T1000 (cell line): ENCODE results near the gene NUP188.

Experiments used
- DNase-seq: peaks from one replicate; lab custom pipeline; 2025; ENCODE audit warnings: mixed read lengths; lab: John Stamatoyannopoulos, UW

The NUP188 gene

DNA sequence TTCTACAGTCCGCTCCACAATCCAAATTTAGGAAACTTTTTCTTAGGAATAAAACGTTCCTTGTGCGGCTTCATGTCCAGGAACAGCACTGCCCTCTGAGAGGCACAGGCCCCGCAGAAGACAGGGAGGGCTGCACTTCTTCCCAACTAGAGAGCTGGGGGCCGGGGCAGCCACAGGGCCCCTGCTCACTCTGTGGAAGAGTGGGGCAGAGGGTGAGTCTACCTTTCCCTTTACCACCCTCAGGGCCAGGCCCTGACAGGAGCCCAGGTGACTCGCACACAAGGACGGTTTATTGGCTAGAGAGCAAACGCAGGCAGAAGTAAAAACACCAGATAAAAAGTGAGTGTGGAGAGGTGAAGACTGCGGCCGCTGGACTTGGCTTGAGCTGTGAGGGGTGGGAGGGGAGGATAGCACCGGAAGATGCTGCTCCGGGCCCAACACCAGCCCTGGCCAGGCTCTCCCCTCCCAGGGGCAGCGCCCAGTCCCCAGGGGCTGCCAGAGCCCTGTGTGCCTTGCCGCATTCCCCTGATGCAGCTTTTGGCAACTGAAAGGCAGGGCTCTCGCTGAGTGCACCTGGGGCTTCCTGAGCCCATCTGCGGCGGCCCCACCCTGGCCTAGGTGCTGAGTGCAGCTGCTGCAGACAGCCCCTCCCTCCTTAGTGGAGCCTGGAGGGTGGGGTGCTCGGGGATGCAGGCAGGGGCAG lies 60.4 kb downstream of the NUP188 start:
- no peak for DNase-seq

DNA sequence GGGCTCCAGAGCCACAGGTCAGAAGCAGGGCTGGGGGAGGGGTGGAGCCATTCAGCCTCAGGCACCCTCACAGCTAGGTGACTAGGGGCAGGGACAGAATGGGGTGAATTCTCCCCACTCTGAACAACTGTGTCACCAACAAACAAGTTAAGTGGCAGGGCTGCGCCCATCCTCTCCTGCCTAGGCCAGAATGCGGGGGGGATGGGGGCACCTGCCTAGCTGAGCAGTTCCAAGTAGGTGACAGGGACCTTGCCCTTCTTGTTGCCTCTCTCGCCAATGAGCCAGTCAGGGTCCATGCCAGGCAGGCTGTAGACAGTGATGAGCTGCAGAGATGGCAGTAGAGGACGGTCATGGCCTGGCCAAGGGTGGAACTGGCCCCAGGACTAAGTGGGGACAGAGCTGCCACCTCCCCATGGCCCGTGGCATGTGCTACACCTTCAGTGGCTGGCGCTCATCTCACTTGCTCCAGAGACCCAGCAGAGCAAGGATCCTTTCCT lies 61.0 kb downstream of the NUP188 start:
- DNase-seq: no peak

DNA sequence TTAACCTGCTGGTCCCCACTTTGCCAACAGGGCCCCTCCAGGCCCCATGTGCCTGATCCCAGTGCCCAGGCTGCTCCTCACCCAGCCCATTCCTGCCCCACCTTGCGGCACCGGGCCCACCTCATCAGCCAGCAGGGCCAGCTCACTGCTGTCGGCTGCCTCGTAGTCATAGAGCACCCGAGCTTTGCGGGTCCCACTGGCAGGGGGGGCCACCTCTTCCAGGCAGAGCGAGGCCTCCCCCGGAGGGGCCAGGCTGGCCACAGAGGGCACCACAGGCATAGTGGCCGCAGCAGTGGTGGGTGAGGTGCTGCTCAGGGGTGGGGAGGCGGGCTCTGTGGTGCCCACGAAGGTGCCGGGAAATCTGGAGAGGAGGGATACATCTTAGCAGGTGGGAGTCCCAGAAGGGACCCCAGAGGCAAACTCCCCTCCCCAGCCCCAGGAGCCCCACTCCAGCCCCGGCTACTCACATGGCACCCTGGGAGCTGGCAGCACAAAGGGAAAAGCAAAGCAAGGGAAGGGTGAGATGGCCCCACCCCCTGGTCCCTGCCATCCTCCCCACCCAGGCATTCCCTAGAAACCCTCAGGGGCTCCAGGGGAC lies 61.6 kb downstream of the NUP188 start:
- no peak for DNase-seq

DNA sequence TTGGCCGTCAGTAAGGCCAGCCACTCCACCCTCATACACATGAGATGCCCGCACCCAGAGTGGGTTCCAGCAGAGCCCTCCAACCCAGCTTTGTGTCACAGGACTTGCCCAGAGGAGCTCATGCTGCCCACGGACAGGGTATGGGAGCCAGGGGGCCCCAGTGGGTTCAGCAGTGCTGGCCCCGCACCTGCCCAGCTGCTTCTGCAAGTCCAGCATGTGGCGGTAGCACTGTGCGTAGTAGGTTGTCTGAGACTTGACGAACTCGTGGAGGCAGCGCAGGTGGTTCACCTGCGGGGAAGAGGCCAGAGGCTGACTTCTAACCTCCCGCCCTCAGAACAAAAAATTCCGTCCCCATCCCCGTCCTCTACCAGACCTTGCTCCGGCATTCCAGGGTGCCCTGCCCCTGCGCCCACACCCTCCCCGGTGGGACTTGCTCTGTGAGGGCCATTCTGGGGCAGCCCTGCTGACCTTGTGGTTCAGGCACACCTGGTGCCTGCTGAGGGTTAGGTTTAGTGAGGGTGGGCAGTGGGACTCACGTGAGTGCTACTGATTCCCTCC lies 62.2 kb downstream of the NUP188 start:
- no peak for DNase-seq

DNA sequence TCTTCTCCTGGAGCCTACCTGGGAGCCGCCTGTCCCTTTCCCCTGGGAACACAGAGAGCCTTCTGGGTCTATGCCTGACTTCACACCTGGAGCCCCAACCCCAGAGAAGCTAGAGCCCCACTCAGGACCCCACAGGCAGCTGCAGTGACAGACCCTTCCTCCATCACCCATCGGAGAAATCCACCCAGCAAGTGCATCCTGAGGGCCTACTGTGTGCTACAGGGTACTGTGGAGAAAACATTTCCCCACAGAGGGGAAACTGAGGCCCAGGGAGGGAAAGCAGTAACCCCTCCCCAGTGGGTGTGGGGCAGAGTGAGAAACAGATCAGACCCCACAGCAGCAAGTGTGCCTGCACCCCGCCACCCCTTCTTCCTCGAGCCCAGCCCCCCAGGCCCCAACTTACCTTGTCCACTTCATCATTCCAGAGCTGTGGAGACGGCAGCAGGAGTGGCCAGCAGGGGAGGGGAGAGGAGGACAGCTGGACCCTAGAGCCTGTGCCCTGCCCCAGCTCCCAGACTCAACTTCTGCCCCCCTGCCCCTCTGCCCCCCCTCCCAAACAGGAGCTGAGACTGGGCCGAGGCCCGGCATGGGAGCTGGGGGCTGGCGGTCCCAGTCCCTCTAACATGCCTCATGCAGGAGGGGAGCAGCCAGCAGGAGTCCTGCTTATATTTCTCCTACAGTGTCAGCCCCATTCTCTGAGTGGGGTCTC lies 62.9 kb downstream of the NUP188 start:
- no peak for DNase-seq

DNA sequence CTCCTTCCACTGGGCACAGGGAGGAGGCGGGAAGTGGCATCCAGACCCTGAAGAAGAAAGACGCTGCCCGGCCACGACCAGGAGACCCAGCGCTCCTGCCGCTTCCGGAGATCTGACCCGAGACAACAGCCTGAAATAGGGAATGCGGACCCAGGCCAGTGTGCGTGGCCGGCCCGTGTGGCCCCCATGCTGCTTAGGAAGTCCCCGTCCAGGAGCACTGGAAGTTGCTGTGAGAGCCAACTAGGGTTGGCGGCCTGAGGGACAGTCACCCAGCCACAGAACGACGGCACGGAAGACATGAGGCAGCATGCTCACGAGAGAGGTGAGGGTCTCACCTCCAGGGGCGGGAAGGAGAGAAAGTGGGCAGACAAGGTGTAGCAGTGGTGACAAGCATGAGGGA lies 63.7 kb downstream of the NUP188 start:
- no peak for DNase-seq

DNA sequence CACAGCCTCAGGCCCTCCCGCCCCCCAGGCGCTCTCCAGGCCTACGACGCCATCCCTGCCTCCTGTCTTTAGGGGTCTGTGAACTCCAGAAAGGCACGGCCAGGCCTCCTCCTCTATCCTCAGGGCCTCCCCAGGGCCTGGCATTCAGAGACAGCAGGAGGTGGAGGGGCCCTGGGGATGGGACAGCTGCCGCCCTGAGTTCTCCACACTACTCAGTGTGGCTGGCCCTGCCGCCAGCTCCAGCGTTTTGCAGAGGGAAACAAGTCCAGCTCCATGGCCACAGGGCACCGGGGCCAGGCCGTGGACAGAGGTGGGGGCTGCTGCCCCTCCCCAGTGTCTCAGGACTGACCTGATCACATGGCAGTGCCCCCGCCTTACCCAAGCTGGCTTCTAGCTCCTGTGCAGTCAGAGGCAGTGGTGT lies 64.3 kb downstream of the NUP188 start:
- DNase-seq: no peak

DNA sequence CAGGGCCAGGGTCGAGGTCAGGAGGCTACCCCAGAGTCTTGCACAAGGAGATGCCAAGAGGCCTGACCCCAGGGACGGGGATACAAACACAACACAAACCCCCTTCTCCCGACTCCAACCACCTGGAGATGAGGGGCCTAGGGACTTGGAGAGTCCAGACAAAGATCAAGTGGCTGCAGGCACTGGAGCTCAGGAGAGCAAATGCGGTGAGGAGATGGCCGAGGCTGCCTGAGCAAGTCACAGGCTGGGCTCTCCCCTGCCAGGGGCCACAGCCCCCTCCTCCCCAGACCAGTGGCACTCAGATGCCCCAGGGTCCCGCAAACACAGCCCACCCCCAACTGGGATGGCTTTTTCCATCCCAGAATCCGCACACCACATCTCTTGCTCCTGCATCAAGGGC lies 64.8 kb downstream of the NUP188 start:
- DNase-seq: no peak

DNA sequence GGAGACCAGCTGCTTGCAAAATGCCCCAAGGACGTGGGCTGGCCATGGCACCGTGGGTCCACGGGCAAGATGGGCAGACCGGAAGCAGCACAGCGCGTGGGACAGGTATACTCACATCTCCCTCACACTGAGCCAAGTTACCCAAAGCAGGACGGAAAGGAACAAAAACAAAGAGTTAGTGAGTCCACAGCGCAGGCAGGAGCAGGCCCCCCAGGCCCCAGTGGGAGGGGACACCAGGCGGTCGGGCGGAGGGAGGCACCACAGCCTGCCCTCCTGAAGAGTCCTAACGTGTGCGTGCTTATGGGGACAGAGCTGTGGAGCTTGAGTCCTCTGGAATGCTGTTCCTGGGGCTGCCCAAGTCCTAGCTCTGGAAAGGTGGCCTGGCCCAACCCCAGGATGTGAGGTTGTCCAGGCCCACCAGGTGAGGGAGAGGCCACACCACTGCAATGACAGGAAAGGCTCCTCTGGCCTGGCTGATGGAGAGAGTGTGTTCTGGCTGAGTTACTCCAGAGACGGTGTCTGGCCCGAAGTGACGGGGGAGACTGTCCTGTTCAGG lies 65.5 kb downstream of the NUP188 start:
- no peak for DNase-seq

DNA sequence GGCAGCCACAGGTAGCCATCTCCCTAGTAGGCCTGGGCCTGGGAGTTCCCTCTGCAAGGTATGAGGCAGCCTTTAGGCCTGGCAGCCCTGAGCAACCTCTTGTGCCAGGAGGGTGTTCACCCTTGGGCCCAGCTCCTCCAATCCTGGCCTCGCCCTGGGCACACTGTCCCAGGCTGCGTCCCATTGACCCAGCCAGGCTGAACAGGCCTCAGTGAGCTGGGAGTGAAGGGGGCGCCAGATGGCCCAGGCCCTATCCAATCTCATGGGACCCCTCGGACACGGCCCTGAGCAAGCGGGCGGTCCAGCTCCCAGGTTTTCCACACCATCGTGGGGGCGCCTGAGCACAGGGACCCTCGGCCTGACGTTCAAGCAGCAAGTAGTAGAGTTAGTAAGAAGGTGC lies 66.2 kb downstream of the NUP188 start:
- no peak for DNase-seq

DNA sequence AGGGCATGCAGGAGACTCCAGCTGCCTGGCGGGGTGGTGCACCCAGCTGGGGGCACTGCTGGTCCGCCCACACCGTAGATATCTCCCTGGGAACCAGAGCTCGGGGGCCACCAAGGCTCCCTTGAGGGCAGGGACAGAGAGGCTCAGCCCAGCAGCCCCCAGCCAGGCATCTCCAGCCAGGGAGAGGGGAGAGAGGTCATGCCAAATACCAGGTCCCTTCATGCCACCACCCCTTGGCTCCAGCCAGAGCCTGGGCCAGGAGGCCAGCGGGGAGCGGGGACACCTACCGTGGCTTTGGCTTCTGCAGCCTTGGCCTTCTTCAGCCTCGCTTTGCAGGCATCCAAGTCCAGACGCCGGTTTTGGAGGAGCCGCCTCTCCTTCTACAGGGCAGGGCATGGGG lies 66.6 kb downstream of the NUP188 start:
- no peak for DNase-seq

DNA sequence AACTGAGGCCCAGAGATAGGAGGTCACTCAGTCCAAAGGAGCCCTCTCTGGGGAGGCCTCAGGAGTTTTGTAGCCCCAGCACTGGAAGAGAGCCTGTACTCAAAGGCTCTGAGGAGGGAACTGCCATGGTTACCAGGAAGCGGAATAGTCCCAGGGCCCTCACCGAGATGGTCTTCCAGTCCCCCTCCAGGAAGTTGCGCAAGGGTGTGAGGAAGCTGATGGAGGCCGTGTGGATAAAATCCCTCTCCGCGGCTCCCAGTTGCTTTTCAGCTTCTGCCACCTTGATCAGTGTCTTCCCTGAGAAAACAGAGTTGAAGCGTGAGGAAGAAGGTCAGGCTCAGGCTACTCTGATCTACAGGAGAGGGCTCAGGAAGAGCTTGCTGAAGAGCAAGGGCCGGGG lies 67.1 kb downstream of the NUP188 start:
- no peak for DNase-seq

DNA sequence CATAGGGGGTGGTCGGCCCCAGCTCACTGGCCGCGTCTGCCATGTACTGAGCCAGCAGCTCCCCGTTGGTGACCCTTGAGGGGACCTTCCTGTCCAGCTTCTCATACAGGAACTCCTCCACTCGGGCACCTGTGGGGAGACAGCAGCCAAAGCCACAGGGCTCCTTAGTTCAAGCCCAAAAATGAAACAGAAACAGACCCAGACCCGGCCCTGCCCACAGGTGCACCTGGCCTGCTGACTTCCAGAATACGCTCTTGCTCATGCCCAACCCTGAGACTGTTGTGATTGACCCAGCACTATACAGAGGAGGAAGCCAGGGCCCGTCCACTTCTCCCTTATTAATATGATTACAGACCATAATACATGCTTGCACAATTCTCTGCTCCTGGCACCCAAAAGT lies 73.6 kb downstream of the NUP188 start:
- DNase-seq: no peak

DNA sequence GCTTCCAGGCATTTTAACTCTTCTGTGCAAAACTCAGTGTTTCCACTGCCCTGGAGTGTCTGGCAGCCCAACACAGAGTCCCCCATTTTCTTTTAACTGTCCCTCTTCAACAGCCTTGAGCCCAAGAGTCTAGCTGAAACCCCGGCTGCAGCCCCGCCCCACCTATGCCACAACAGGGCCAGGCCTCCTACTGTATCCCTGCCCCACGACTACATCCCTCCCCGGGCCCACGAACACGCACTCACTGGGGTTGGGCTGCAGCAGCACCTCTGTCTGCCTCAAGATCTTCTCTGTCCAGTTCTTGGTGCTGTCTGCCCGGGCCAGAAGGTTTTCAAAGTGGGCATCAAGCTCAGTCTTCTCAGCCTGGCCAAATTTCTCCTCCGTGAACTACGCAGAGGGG lies 74.5 kb downstream of the NUP188 start:
- no peak for DNase-seq

DNA sequence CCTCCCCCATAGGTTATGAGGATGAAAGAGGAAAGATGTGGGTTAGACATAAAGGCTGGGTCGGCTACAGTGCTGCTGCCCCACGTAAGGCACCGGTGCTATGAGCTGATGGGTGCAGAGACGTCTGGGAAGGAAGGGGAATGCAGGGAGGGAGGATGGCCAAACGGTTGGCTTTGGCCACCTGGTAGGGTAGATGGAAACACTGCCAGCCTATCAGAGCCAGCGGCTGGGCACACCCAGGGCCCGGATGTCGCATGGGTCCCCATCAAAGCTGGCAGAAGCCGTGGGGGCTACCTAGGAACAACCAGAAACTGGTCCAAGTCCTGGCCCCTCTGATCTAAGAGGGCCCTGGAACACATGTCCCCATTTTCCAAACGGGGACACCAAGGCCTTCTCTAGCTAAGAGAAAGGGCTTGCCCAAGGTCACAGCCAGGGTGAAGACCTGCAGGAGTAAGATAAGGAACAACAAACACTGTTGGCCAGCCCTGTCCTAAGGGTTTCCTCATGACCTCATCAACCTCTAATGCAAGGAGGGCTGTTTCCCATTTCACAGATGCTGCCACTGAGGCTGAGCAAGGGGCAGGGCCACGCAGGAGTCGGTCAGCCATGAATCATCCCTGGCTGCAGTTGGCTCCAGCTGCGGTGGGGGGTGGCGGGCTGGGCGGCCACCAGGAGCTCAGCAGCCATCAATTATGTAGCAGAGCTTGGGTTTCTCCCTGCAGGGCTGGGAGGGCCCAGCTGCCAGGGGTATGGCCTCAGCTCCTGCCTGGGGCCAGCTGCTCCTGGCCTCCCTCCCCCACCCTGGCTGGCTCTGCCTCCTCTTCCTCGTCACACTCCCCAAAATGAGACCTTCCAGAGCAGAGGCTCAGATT lies 75.8 kb downstream of the NUP188 start:
- DNase-seq: peak; percentile 67

DNA sequence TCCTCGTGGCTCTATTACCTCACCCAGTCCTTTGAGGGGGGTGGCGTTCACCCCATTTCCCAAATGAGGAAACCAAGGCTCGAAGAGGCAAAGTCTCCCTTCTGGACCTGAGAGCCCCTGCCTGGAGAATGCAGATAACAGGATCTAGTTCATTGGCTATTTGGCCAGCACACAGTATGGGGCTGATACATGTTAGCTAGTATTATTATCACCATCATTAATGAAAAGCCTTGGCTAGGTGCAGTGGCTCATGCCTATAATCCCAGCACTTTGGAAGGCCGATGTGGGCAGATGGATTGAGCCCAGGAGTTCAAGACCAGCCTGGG lies 76.4 kb downstream of the NUP188 start:
- no peak for DNase-seq

DNA sequence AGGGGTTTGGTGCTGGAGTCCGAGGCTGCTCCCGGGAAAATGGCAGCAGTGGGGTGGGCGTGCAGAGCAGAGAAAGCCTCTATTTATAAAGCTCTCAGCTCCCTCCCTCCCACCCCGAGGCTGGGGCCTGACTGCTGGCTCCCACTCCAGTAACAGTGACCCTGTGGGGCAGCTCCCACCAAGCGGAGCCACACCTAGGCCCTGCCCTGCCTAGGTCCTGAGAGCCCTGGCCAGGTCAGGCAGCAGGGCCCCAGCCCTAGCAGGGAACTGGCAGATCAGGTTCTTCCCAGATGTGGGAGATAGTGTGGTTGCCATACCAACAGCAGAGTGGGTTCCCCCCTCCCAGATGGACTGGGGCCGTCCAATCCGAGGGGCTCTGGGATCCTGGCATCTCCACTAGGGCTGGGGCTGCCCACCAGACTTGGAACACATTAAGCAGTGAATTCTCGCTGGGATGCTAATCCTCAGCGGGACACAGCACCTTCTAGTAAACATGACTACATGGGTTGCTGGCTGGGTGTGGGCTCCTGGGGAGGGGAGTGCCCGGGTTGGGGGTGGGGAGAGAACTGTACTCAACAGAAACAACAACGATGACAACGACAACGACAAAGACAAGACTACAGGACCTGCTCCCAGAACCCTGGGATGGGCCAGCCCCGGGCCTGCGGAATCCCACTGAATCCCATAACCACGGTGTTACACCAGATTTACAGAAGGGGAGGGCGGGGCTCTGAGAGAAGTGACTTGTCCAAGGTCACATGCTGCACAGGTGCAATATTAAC lies 79.1 kb downstream of the NUP188 start:
- DNase-seq: peak; percentile 11

DNA sequence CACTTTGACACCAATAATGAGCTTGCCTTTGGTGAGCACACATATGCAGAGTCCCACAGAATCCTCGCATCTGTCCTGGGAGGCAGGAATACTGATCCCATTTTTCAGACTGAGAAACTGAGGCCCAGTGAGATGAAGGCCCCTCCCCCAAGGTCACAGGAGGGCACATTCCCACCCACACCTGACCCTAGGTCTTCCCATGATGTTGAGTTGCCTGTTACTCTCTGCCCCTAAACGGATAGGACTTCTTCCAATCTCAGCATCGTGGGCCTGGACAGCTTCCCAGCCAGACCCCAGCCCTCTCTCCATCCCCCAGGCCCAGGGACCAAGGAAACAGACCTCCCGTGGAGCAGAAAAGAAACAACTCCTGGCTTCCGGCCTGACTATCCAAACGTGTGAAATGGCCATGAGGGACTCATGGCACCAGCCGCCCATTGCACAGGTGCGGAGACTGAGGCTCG lies 79.8 kb downstream of the NUP188 start:
- DNase-seq: no peak

DNA sequence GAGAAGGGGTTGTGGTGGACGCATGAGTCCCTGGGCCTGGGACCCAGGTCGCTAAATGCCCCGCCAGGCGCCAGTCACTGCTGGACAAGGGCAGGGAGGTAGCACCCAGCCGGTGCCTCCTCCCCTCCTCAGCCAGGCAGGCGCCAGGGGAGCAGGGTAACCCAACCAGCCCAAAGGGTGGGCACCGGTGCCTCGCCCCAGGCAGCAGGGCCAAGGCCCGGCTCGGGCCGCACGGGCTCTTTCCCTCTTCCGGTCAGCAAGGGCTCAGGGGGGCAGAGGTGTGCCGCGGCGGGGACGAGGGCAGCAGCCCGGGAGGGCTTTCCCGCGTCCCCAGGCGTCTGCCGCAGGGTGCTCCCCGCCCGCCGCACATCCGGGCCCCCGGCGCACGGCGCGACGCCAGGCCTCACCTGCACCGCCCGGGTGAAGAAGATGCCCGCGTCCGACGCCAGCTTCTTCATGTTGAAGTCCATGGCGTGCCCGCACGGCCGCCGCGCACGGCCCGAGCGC lies 80.2 kb downstream of the NUP188 start:
- DNase-seq: peak; percentile 41

DNA sequence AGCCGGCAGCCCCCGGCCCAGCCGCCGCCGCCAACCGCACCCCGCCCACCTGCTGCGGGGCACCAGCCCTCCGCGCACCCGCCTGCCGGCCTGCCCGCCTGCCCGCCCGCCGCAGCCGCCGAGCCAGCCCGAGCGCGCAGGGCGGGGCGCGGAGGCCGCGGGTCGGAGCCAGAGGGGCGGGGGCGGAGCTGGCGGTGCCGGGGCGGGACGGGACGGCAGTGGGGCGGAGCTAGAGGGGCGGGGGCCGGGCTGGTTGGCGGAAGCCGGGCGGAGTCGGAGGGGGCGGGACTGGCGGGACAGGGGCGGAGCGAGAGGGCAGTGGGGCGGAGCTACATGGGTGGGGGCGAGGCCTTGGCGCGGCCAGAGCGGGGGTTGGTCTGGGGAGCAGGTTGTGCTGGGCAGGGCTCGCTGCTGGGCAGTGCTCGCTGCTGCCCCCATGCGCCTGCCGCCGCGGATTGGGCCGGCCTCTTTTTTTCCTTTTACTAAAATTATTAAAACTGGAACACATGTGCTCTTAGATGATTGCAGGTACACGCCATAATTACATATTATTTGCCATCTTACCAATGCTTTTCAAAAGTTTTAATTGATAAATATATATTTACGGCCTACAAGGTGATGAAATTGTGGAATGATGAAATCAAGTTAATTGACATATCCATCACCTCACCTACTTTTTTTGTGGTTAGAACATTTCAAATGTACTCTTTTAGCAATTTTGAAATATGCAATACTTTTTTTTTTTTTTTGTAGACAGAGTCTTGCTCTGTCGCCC lies 80.9 kb downstream of the NUP188 start, which contains the start of gene SH3GLB2:
TSS of gene SH3GLB2 (minus strand) at position 140 of the 775 bp plus-strand sequence. CDS start 177 bp downstream, outside the sequence.
- peak; percentile 91 for DNase-seq
